ENCODE results near the gene COMT.

COMT gene

DNA sequence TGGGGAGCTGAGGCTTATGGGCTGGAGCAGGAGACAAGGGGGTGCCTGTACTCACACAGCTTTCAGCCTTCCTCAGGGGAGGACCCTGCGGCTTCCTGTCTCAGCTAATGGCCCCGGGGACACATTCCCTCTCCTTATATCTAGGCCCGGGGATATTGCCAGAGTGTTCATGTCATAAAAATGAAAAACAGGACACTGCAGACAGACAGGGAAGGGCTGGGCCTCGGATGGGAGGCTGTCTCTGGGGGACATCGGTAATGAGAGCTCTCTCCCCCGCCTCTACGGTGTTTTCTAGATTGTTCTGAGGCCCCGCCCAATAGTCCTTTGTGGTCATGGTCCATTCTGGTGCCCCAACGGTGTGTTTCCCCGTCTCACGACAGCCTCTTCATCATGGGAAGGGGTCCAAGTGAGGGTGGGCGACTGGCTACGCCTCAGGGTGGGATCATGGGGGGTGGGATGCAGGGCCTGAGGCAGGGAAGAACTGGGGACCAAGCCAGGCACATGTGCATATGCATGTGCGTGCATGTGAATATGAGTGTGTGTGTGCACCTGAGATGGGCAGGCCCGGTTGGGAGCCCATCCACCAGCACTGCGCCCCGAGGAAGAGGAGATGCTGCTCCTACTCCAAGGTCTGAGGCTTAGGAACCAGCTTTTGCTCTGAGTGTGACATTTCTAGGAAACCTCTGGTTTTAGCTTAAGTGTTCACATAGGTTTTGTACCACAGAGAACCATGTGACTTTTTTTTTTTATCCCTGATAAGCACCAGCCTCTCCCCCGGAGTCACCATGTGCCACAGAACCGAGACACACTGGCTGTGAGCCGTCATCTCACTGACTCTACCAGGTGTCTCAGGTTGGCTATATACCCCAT, 69.8 kb downstream of the COMT start:
- no peak for DNase-seq (ENCODE audit: low read depth in 2 of 2)

DNA sequence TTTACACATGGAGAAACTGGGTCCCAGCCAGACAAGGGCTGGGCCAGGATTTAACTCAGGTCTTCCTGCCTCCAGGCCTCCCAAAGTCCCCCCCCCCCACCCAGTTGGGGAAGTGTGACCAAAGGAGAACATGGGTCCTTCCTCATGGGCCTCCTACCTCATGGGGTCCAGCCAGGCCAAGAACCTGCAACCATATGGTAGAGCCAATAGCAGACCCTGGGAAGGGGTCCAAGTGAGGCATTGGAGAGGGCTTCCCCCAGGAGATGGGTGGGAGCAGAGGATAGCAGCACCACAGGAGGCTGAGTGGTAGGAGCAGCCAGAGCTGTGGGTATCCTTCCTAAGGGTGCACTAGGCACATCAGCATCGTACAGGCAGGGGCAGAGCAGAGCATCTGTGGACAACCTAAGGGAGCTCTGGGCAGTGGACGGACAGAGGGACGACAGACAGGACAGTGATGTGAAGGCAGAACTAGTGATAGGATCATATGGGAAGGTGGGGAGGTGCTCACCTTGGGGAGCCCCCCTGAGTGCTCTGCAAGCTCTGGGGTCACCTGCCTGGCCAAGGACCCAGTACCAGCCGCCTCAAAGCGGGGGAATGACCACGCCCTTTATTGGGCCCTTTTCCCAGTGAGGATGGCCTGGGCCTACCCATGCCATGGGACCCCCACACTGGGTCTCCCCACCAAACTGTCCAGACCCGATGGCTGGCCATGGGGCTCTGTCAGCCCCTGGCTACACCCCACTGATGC, 70.6 kb downstream of the COMT start:
- no peak for DNase-seq (ENCODE audit: low read depth in 2 of 2)

DNA sequence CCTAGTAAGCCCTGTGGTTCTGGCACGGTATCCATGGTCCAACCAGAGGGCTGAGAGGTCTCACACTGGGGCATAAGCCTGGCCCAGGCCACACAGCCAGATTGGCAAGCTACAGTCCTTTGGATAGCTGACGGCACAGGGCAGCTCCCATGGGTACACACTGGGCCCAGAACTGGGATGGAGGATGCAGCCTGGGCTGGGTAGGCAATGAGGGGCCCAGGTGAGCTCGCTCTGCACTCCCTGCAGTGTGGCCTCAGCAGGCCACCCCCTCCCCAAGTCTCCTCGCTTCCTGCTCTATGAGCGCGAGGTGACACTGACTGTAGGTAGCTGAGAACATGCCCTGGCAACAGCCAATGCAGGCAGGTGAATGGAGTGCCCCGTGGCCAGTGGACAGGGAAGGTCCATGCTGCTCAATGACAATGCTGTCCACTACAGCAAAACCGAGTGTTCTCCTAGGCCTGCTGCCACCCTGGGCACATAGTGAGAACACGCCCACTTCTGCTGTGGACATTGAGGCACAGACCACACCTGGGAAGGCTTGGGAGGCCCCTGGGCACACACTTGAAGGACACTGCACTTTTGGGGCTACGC, 71.3 kb downstream of the COMT start:
- DNase-seq (ENCODE audit: low read depth in 2 of 2) = no peak

DNA sequence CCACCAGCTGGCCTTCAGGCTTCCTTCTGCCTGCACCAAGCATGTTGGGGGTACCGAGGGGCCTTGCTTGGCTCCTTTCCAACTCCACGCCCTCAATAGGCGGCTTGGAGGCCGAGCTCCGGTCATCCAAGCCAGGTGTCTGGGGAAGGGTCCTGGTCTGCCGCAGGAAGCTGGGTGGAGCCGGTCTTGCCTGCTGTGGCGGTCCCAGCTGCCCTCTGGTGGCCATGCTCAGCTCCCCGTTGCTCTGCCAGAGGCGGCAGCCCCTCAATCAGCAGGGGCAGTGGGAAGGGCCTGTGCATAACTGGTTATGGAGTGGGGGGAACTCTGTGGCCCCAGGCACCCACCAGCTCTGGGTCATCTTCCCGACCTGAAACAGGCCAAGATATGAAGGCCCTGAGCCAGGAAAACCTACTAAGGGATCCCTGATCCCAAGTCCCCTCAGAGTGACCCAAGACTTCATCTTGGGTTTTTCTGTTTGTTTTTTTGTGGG, 71.9 kb downstream of the COMT start:
- DNase-seq (ENCODE audit: low read depth in 2 of 2) = peak in 1 of 2 donors; percentile 19

DNA sequence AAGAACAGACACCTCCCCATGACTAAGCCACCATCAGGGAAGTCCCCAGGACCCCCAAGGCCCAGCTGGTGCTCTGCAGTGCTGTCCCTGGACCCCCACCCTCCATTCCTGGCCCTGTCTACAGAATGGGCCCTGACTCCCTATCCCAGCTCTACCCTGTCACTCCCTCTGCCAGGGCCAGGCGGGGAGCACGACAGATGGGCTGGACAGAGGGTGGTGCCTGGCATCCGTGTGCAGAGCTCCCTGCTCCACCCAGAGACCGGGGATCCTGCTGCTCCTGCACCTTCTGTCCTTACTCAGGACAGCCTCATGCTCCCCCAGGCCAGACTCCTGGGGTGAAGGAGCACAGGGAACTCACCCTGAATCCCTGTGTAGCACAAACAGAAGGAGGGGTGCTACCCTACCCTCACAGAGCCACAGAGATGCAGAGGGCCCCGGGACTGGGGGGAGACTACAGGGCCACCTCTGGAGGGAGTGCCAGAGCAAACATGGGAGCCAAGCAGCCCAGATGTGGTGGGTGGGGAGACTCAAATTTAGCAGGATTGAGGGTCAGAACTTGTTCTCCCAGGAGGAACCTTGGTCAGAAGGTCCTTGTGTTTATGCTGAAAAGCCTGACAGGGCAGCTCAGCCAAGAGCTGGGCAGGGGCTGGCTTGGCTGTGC, 73.1 kb downstream of the COMT start:
- no peak for DNase-seq (ENCODE audit: low read depth in 2 of 2)

DNA sequence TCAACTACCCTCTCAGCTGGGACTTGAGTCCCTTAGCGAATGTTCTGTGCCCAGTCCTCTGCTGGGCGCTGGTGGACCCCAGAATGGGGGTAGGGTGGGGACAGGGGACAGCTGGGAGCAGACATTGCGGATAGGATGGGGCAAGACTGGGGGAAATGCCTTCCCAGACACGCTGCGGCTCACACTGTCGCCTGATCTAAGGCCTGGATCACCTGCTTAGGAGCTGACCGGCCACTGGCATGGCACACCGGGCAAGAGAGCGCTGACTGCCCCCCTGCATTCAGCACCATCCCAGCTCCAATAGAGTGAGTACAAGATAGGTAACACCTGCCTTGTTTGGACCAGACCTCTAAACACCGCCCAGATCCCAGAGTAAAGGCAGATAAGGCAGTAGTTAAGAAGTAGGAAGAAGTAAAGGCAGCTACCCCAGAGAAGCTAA, 73.6 kb downstream of the COMT start:
- no peak for DNase-seq (ENCODE audit: low read depth in 2 of 2)

DNA sequence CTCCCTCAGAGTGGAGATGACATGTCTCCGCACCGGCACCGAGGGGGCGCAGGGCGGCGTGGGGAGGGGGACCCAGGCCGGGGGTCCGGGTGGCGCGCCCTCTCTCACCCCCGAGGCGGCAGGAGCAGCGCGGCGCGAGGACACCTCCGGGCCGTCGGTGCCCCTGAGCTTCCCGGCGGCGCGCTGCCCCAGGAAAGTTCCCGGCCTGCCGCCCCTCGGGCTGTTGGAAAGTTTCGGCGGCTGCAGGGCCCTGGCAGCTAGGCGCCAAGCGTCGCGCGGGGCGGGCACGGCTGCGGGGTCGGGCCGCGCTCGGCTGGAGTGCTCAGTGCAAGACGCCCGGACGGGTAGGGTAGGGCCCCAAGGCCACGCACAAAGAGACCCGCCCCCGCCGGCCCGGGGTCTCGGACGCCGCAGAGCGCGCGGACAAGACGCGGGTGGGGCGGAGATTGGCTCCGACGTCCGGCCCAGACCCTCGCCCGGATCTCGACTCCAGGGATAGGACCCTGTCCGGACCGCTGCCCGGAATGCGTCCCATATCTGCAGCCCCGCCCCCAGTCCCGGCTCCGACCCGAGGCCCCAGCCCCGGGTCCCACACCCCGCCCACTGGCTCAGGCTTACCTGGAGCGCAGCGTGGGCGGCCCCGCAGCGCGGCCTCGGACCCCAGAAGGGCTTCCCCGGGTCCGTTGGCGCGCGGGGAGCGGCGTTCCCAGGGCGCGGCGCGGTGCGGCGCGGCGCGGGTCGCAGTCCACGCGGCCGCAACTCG, 74.6 kb downstream of the COMT start:
- peak in 1 of 2 donors; percentile 12 for DNase-seq (ENCODE audit: low read depth in 2 of 2)

DNA sequence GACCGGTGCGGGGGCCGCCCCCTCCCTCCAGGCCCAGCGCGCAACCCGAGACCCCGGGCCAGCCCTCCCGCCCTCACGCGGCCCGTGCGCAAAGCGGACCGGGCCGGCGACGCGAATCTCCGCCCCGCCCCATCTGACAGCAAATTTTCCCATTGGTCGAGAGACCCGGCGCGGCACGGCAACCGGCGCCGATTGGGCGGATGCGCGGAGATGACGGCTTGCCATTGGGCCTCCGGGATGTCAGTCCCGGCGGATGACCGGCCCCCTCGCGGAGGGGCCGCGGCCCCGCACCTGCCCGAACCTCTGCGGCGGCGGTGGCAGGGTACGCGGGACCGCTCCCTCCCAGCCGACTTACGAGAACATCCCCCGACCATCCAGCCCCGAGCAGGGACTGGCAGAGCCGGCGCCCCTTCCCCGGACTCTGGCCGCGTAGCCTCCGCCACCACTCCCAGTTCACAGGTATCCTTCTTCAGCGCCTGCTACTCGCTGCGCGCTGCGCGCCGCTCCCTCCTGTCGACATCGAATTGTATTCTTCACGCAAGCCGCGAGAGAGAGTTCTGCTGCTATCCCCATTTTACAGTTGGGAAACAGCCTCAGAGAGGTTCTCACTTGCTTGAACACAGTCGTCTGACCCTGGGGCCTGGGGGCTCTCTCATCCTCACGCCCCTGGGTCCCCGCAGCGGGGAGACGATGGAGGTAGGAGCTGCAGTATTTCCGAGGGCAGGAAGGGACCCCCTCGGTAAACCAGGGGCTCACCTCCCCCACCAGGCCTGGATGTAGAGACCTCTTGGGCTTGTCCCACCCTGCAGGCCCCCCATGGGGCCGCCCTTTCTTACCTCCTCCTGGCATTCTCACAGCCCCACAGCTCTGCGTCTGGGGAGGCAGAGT, 75.4 kb downstream of the COMT start, which contains the start of gene ARVCF:
Gene ARVCF (minus strand): TSS at position 90 of the 888 bp plus-strand sequence. CDS start 26,029 bp downstream, outside the sequence.
- peak; percentile 83 to 88 for DNase-seq (ENCODE audit: low read depth in 2 of 2)

DNA sequence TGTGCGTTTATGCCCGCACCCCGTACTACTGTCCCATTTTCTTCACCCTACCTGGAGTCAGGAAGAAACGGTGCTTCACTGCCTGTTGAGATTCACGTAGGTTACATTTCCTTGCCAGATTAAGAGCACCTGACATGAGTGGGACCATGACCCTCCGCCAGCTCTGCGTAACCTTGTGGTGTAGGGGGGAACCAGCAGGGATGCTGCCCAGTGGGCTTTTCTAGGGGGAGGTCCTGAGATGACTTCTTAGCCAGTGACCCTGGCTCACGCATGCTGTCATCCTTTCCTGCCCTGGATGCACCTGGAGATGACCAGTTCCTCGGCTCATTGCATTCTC, 76.0 kb downstream of the COMT start:
- no peak for DNase-seq (ENCODE audit: low read depth in 2 of 2)

DNA sequence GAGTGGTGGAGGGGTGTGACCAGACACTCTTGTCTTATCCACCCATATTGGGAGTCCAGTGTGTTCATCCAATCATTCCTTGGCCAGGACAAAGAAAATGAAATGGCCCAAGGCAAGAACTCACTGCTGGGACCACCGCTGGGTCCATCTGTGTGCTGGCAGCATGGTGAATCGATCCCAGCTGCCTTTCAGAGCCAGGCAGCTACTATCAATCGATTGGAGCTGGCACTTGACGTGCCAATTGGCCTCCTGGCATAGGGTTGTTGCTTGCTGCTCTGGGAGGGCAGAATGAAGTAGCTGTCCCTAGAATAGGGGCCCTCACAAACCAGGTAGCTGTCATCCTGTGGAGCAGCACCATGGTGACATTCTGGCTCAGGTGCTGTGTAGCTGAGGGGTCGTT, 76.4 kb downstream of the COMT start:
- DNase-seq (ENCODE audit: low read depth in 2 of 2) = no peak
